ENCODE results near the gene TNFSF11. TPM values are rescaled to one million over a fixed set of nuclear protein-coding genes. Genes with fewer than 3 reads are reported as not detected.

TNFSF11 gene
- polyA plus RNA-seq, 3 donors from 2014 or later = 2.6 to 3.7 (median 2.7) TPM

- Mint-ChIP-seq H3K9me3 (no peaks in the 10 kb centered on the region), H3K27me3 (ENCODE audit: low read depth in 3 of 3) (peaks cover 0 to 2% (median 0%) of the 10 kb centered on the region in 3 donors), H3K36me3 (peaks cover 0 to 2% (median 0%) of the 10 kb centered on the region in 3 donors), H3K27ac (no peak overlapping the region), H3K4me1 (peaks cover 0 to 6% of the 10 kb centered on the region in 2 donors), H3K4me3 (no peak overlapping the region)
- DNase-seq = no peak
Measured at GRCh38 chr13:42603571-42603970, 29.6 kb downstream of the TNFSF11 start.

- Mint-ChIP-seq H3K27ac (no peak overlapping the region), H3K4me3 (no peak overlapping the region), H3K36me3 (peaks cover 0 to 5% (median 0%) of the 10 kb centered on the region in 3 donors), H3K9me3 (no peaks in the 10 kb centered on the region), H3K27me3 (ENCODE audit: low read depth in 3 of 3) (peaks cover 0 to 4% (median 0%) of the 10 kb centered on the region in 3 donors), H3K4me1 (peaks cover 0 to 6% of the 10 kb centered on the region in 2 donors)
- DNase-seq = no peak
Measured at GRCh38 chr13:42607546-42607945, 33.6 kb downstream of the TNFSF11 start.

- Mint-ChIP-seq H3K36me3 (peaks cover 0 to 5% (median 0%) of the 10 kb centered on the region in 3 donors), H3K27me3 (ENCODE audit: low read depth in 3 of 3) (peaks cover 0 to 10% (median 5%) of the 10 kb centered on the region in 3 donors), H3K4me3 (no peak overlapping the region)
Measured at GRCh38 chr13:42610649-42611048, 36.7 kb downstream of the TNFSF11 start.

GRCh38 chr13:42611086-42611779 lies 37.3 kb downstream of the TNFSF11 start:
- no peaks in the 10 kb centered on the region for H3K9me3 Mint-ChIP-seq
- no peaks in the 10 kb centered on the region for H3K4me1 Mint-ChIP-seq
- peaks cover 0 to 5% (median 0%) of the 10 kb centered on the region in 3 donors for H3K36me3 Mint-ChIP-seq
- no peak overlapping the region for H3K4me3 Mint-ChIP-seq
- peaks cover 0 to 10% (median 5%) of the 10 kb centered on the region in 3 donors for H3K27me3 Mint-ChIP-seq (ENCODE audit: low read depth in 3 of 3)
- no peak for DNase-seq
- H3K27ac Mint-ChIP-seq = no peak overlapping the region

More at GRCh38 chr13:42610649-42611048, 36.7 kb downstream of the TNFSF11 start:
- Mint-ChIP-seq H3K27ac (no peak overlapping the region), H3K9me3 (no peaks in the 10 kb centered on the region), H3K4me1 (no peaks in the 10 kb centered on the region)
- no peak for DNase-seq

- Mint-ChIP-seq H3K4me3 (no peak overlapping the region), H3K9me3 (no peaks in the 10 kb centered on the region), H3K4me1 (no peaks in the 10 kb centered on the region), H3K27ac (no peak overlapping the region), H3K27me3 (ENCODE audit: low read depth in 3 of 3) (peaks cover 0 to 10% (median 5%) of the 10 kb centered on the region in 3 donors), H3K36me3 (peaks cover 0 to 5% (median 0%) of the 10 kb centered on the region in 3 donors)
- no peak for DNase-seq
Measured at GRCh38 chr13:42612021-42612765, 38.2 kb downstream of the TNFSF11 start.

GRCh38 chr13:42614436-42615035 lies 40.6 kb downstream of the TNFSF11 start:
- Mint-ChIP-seq H3K36me3 (no peaks in the 10 kb centered on the region), H3K27me3 (ENCODE audit: low read depth in 3 of 3) (peaks cover 0 to 10% (median 5%) of the 10 kb centered on the region in 3 donors), H3K27ac (no peak overlapping the region), H3K4me1 (no peaks in the 10 kb centered on the region), H3K9me3 (no peaks in the 10 kb centered on the region), H3K4me3 (no peak overlapping the region)
- DNase-seq = no peak

- peaks cover 0 to 8% (median 5%) of the 10 kb centered on the region in 3 donors for H3K27me3 Mint-ChIP-seq (ENCODE audit: low read depth in 3 of 3)
- H3K36me3 Mint-ChIP-seq = no peaks in the 10 kb centered on the region
- H3K4me1 Mint-ChIP-seq = no peaks in the 10 kb centered on the region
- DNase-seq = no peak
- no peaks in the 10 kb centered on the region for H3K9me3 Mint-ChIP-seq
- H3K27ac Mint-ChIP-seq = no peak overlapping the region
- H3K4me3 Mint-ChIP-seq = no peak overlapping the region
Measured at GRCh38 chr13:42615691-42616090, 41.7 kb downstream of the TNFSF11 start.

- no peaks in the 10 kb centered on the region for H3K4me1 Mint-ChIP-seq
- H3K9me3 Mint-ChIP-seq = no peaks in the 10 kb centered on the region
- peaks cover 0 to 8% (median 5%) of the 10 kb centered on the region in 3 donors for H3K27me3 Mint-ChIP-seq (ENCODE audit: low read depth in 3 of 3)
- no peak overlapping the region for H3K27ac Mint-ChIP-seq
- no peak for DNase-seq
- no peaks in the 10 kb centered on the region for H3K36me3 Mint-ChIP-seq
- no peak overlapping the region for H3K4me3 Mint-ChIP-seq
Measured at GRCh38 chr13:42617221-42617620, 43.3 kb downstream of the TNFSF11 start.

- peaks cover 0 to 6% (median 5%) of the 10 kb centered on the region in 3 donors for H3K27me3 Mint-ChIP-seq (ENCODE audit: low read depth in 3 of 3)
- no peak for DNase-seq
- no peaks in the 10 kb centered on the region for H3K4me1 Mint-ChIP-seq
- H3K36me3 Mint-ChIP-seq = no peaks in the 10 kb centered on the region
- H3K4me3 Mint-ChIP-seq = no peak overlapping the region
- no peak overlapping the region for H3K27ac Mint-ChIP-seq
- no peaks in the 10 kb centered on the region for H3K9me3 Mint-ChIP-seq
Measured at GRCh38 chr13:42623916-42624315, 50.0 kb downstream of the TNFSF11 start.

- Mint-ChIP-seq H3K4me1 (no peaks in the 10 kb centered on the region), H3K9me3 (no peaks in the 10 kb centered on the region), H3K27ac (no peak overlapping the region), H3K4me3 (no peak overlapping the region), H3K27me3 (ENCODE audit: low read depth in 3 of 3) (peaks cover 0 to 6% (median 5%) of the 10 kb centered on the region in 3 donors), H3K36me3 (no peaks in the 10 kb centered on the region)
- DNase-seq = no peak
Measured at GRCh38 chr13:42625611-42626010, 51.7 kb downstream of the TNFSF11 start.

- no peak for DNase-seq
- peaks cover 0 to 6% (median 5%) of the 10 kb centered on the region in 3 donors for H3K27me3 Mint-ChIP-seq (ENCODE audit: low read depth in 3 of 3)
- no peaks in the 10 kb centered on the region for H3K4me1 Mint-ChIP-seq
- no peaks in the 10 kb centered on the region for H3K9me3 Mint-ChIP-seq
- H3K27ac Mint-ChIP-seq = no peak overlapping the region
- H3K4me3 Mint-ChIP-seq = no peak overlapping the region
- H3K36me3 Mint-ChIP-seq = no peaks in the 10 kb centered on the region
Measured at GRCh38 chr13:42626176-42626860, 52.4 kb downstream of the TNFSF11 start.

GRCh38 chr13:42628666-42629065 lies 54.7 kb downstream of the TNFSF11 start:
- no peak for DNase-seq
- H3K36me3 Mint-ChIP-seq = no peaks in the 10 kb centered on the region

GRCh38 chr13:42631181-42631580 lies 57.2 kb downstream of the TNFSF11 start:
- Mint-ChIP-seq H3K4me1 (no peaks in the 10 kb centered on the region), H3K36me3 (no peaks in the 10 kb centered on the region), H3K27ac (no peak overlapping the region), H3K4me3 (no peak overlapping the region), H3K27me3 (ENCODE audit: low read depth in 3 of 3) (peaks cover 0 to 3% (median 0%) of the 10 kb centered on the region in 3 donors), H3K9me3 (no peaks in the 10 kb centered on the region)
- no peak for DNase-seq

More at GRCh38 chr13:42628666-42629065, 54.7 kb downstream of the TNFSF11 start:
- Mint-ChIP-seq H3K27ac (no peak overlapping the region), H3K27me3 (ENCODE audit: low read depth in 3 of 3) (peaks cover 0 to 6% (median 5%) of the 10 kb centered on the region in 3 donors), H3K4me3 (no peak overlapping the region), H3K4me1 (no peaks in the 10 kb centered on the region), H3K9me3 (no peaks in the 10 kb centered on the region)
